HEK293 (cell line): ENCODE results near the gene RING1.

ENCODE experiments used
- EGR2 ChIP-seq: fragments of 450-650 bp; formaldehyde crosslinking; IDR thresholded peaks from 2 replicates; pipeline ENCODE4 v1.5.1; 2016; ENCODE audit warnings: low read depth, missing biosample characterization, missing genetic modification characterization
- HOXC10 ChIP-seq: sonication (generic); formaldehyde crosslinking; IDR thresholded peaks from 2 replicates; pipeline ENCODE4 v1.8.1; 2023; ENCODE audit warnings: mild to moderate bottlenecking, missing genetic modification reagents
- KLF8 ChIP-seq: fragments of 450-650 bp; formaldehyde crosslinking; IDR thresholded peaks from 2 replicates; pipeline ENCODE4 v1.5.1; 2016; ENCODE audit warnings: missing biosample characterization, missing genetic modification characterization
- OVOL3 ChIP-seq: fragments of 450-650 bp; formaldehyde crosslinking; IDR thresholded peaks from 2 replicates; pipeline ENCODE4 v1.5.1; 2016; ENCODE audit warnings: missing biosample characterization, missing genetic modification characterization
- SALL2 ChIP-seq: fragments of 450-650 bp; formaldehyde crosslinking; IDR thresholded peaks from 2 replicates; pipeline ENCODE4 v1.5.0; 2017; ENCODE audit warnings: missing biosample characterization, mild to moderate bottlenecking, missing genetic modification characterization, borderline replicate concordance
- TRIM28 ChIP-seq: IDR thresholded peaks from 2 replicates; pipeline ENCODE4 v1.6.1; 2011; ENCODE audit warnings: low read length, control low read depth, borderline replicate concordance
- ZEB2 ChIP-seq: fragments of 450-650 bp; formaldehyde crosslinking; IDR thresholded peaks from 2 replicates; pipeline ENCODE4 v1.5.1; 2016; ENCODE audit warnings: missing biosample characterization, missing genetic modification characterization
- ZFP3 ChIP-seq: fragments of 450-650 bp; formaldehyde crosslinking; IDR thresholded peaks from 2 replicates; pipeline ENCODE4 v1.5.1; 2016; ENCODE audit warnings: low read depth, missing biosample characterization, missing genetic modification characterization
- ZNF112 ChIP-seq: fragments of 450-650 bp; formaldehyde crosslinking; IDR thresholded peaks from 2 replicates; pipeline ENCODE4 v1.5.0; 2017; ENCODE audit warnings: missing biosample characterization, missing genetic modification characterization
- ZNF184 ChIP-seq: fragments of 450-650 bp; IDR thresholded peaks from 2 replicates; pipeline ENCODE4 v1.5.1; 2018; ENCODE audit warnings: missing biosample characterization, mild to moderate bottlenecking, missing genetic modification characterization
- ZNF214 ChIP-seq: fragments of 450-650 bp; formaldehyde crosslinking; IDR thresholded peaks from 2 replicates; pipeline ENCODE4 v1.5.1; 2017; ENCODE audit warnings: missing biosample characterization, mild to moderate bottlenecking, missing genetic modification characterization, borderline replicate concordance
- ZNF341 ChIP-seq: fragments of 450-650 bp; formaldehyde crosslinking; IDR thresholded peaks from 2 replicates; pipeline ENCODE4; 2016; ENCODE audit warnings: low read depth, missing biosample characterization, missing genetic modification characterization
- ZNF423 ChIP-seq: fragments of 450-650 bp; formaldehyde crosslinking; IDR thresholded peaks from 2 replicates; pipeline ENCODE4 v1.5.1; 2016; ENCODE audit warnings: missing biosample characterization, missing genetic modification characterization
- ZNF48 ChIP-seq: fragments of 450-650 bp; formaldehyde crosslinking; IDR thresholded peaks from 2 replicates; pipeline ENCODE4 v1.5.1; 2016; ENCODE audit warnings: missing biosample characterization, missing genetic modification characterization
- ZNF510 ChIP-seq: fragments of 450-650 bp; formaldehyde crosslinking; IDR thresholded peaks from 2 replicates; pipeline ENCODE4 v1.5.1; 2018; ENCODE audit warnings: mild to moderate bottlenecking, missing genetic modification characterization, missing biosample characterization; ENCODE audit not compliant: insufficient replicate concordance
- ZNF514 ChIP-seq: fragments of 450-650 bp; formaldehyde crosslinking; IDR thresholded peaks from 2 replicates; pipeline ENCODE4 v1.5.1; 2016; ENCODE audit warnings: missing biosample characterization, missing genetic modification characterization
- ZNF530 ChIP-seq: fragments of 450-650 bp; formaldehyde crosslinking; IDR thresholded peaks from 2 replicates; pipeline ENCODE4 v1.5.1; 2016; ENCODE audit warnings: low read depth, missing biosample characterization, missing genetic modification characterization
- ZNF776 ChIP-seq: fragments of 450-650 bp; formaldehyde crosslinking; IDR thresholded peaks from 2 replicates; pipeline ENCODE4 v1.5.0; 2017; ENCODE audit warnings: missing biosample characterization, missing genetic modification characterization, borderline replicate concordance
- TF ChIP-seq, protein P1 (sequence below): fragments of 450-650 bp; formaldehyde crosslinking; IDR thresholded peaks from 2 replicates; pipeline ENCODE4 v1.5.1; 2016; ENCODE audit warnings: missing biosample characterization, missing genetic modification characterization
- TF ChIP-seq, protein P2 (sequence below): fragments of 450-650 bp; formaldehyde crosslinking; IDR thresholded peaks from 2 replicates; pipeline ENCODE4 v1.5.1; 2016; ENCODE audit warnings: missing biosample characterization, missing genetic modification characterization
- TF ChIP-seq, protein P3 (sequence below): fragments of 450-650 bp; formaldehyde crosslinking; IDR thresholded peaks from 2 replicates; pipeline ENCODE4 v1.5.1; 2017; ENCODE audit warnings: missing biosample characterization, missing genetic modification characterization
- TF ChIP-seq, protein P4 (sequence below): fragments of 450-650 bp; formaldehyde crosslinking; IDR thresholded peaks from 2 replicates; pipeline ENCODE4 v1.5.1; 2016; ENCODE audit warnings: missing biosample characterization, missing genetic modification characterization
- TF ChIP-seq, protein P5 (sequence below): fragments of 450-650 bp; formaldehyde crosslinking; IDR thresholded peaks from 2 replicates; pipeline ENCODE4 v1.5.1; 2016; ENCODE audit warnings: missing biosample characterization, missing genetic modification characterization
- TF ChIP-seq, protein P6 (sequence below): fragments of 450-650 bp; formaldehyde crosslinking; IDR thresholded peaks from 2 replicates; pipeline ENCODE4 v1.5.1; 2016; ENCODE audit warnings: missing biosample characterization, missing genetic modification characterization, low read depth
- TF ChIP-seq, protein P7 (sequence below): fragments of 450-650 bp; formaldehyde crosslinking; IDR thresholded peaks from 2 replicates; pipeline ENCODE4 v1.5.1; 2017; ENCODE audit warnings: missing biosample characterization, mild to moderate bottlenecking, missing genetic modification characterization, moderate library complexity

The RING1 gene

DNA sequence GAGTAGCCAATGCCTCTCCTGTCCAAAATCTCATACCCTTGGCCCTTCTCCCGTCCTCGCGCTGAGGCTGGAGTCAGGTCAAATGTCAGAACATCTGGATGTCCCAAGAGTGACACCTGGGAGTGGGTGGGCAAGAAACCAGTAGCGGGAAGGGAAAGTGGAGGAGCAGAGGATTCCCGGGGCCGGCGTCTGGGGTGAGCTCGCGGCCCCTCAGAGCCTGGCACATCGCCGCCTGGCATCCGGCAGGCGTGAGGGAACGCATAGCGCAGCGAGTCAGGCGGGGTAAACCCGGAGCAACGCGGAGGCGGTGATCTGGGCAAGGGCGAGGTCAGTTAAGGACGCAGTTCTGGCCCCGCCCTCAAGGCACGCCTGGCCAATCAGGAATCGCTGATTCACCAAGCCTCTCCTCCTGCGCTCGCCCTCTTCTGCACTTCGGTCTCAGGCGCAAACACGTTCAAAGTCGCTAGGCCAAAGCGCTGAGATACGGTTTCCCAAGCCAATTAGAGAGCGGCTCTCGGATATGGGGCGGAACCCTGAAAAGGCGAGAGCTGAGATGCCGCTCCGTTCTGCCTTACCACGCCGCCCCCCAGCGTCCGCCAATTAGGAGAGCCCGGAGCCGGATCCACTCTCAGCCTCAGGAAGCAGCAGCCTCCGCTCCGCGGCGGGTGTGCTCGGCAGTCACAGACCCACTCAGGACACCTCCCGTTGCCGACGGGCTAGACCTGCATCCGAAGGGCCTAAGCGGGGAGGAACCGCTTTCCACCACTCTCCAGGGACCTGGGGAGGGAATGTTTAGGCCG, 40.8 kb downstream of the RING1 start (continued):
- TF ChIP-seq ZNF530 (tag by site-specific recombination) (no peak), KLF8 (peak; percentile 36; the same call in 1 of the 2 replicates), SALL2 (no peak), HOXC10 (no peak; the same call in none of the 2 replicates), ZNF423 (tag by site-specific recombination) (no peak), ZNF184 (no peak), EGR2 (tag by site-specific recombination) (peak; percentile 65; the same call in 1 of the 2 replicates), ZEB2 (tag by site-specific recombination) (no peak), ZFP3 (tag by site-specific recombination) (no peak), ZNF776 (tag by site-specific recombination) (no peak), ZNF514 (tag by site-specific recombination) (no peak), ZNF341 (tag by site-specific recombination) (peak; percentile 90), ZNF48 (tag by site-specific recombination) (no peak), ZNF214 (tag by site-specific recombination) (no peak), ZNF112 (tag by site-specific recombination) (no peak), TRIM28 (peak; percentile 71; the same call in 1 of the 2 replicates), ZNF510 (no peak), OVOL3 (tag by site-specific recombination) (no peak)
- TF ChIP-seq, protein P1, sequence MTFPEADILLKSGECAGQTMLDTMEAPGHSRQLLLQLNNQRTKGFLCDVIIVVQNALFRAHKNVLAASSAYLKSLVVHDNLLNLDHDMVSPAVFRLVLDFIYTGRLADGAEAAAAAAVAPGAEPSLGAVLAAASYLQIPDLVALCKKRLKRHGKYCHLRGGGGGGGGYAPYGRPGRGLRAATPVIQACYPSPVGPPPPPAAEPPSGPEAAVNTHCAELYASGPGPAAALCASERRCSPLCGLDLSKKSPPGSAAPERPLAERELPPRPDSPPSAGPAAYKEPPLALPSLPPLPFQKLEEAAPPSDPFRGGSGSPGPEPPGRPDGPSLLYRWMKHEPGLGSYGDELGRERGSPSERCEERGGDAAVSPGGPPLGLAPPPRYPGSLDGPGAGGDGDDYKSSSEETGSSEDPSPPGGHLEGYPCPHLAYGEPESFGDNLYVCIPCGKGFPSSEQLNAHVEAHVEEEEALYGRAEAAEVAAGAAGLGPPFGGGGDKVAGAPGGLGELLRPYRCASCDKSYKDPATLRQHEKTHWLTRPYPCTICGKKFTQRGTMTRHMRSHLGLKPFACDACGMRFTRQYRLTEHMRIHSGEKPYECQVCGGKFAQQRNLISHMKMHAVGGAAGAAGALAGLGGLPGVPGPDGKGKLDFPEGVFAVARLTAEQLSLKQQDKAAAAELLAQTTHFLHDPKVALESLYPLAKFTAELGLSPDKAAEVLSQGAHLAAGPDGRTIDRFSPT (tag by site-specific recombination): peak; percentile 95
- TF ChIP-seq, protein P2, sequence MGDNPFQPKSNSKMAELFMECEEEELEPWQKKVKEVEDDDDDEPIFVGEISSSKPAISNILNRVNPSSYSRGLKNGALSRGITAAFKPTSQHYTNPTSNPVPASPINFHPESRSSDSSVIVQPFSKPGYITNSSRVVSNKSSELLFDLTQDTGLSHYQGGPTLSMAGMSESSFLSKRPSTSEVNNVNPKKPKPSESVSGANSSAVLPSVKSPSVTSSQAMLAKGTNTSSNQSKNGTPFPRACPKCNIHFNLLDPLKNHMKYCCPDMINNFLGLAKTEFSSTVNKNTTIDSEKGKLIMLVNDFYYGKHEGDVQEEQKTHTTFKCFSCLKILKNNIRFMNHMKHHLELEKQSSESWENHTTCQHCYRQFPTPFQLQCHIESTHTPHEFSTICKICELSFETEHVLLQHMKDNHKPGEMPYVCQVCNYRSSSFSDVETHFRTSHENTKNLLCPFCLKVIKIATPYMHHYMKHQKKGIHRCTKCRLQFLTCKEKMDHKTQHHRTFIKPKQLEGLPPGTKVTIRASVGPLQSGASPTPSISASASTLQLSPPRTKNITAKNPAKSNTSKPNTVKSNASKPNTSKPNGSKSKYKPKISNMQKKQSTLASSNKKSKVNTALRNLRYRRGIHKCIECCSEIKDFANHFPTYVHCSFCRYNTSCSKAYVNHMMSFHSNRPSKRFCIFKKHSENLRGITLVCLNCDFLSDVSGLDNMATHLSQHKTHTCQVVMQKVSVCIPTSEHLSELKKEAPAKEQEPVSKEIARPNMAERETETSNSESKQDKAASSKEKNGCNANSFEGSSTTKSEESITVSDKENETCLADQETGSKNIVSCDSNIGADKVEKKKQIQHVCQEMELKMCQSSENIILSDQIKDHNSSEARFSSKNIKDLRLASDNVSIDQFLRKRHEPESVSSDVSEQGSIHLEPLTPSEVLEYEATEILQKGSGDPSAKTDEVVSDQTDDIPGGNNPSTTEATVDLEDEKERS (tag by site-specific recombination): no peak
- TF ChIP-seq, protein P3, sequence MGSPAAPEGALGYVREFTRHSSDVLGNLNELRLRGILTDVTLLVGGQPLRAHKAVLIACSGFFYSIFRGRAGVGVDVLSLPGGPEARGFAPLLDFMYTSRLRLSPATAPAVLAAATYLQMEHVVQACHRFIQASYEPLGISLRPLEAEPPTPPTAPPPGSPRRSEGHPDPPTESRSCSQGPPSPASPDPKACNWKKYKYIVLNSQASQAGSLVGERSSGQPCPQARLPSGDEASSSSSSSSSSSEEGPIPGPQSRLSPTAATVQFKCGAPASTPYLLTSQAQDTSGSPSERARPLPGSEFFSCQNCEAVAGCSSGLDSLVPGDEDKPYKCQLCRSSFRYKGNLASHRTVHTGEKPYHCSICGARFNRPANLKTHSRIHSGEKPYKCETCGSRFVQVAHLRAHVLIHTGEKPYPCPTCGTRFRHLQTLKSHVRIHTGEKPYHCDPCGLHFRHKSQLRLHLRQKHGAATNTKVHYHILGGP: no peak
- TF ChIP-seq, protein P4, sequence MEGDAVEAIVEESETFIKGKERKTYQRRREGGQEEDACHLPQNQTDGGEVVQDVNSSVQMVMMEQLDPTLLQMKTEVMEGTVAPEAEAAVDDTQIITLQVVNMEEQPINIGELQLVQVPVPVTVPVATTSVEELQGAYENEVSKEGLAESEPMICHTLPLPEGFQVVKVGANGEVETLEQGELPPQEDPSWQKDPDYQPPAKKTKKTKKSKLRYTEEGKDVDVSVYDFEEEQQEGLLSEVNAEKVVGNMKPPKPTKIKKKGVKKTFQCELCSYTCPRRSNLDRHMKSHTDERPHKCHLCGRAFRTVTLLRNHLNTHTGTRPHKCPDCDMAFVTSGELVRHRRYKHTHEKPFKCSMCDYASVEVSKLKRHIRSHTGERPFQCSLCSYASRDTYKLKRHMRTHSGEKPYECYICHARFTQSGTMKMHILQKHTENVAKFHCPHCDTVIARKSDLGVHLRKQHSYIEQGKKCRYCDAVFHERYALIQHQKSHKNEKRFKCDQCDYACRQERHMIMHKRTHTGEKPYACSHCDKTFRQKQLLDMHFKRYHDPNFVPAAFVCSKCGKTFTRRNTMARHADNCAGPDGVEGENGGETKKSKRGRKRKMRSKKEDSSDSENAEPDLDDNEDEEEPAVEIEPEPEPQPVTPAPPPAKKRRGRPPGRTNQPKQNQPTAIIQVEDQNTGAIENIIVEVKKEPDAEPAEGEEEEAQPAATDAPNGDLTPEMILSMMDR (tag by site-specific recombination): 0 out of 2 replicates have a peak, but pooled peaks have one; percentile 35
- TF ChIP-seq, protein P5, sequence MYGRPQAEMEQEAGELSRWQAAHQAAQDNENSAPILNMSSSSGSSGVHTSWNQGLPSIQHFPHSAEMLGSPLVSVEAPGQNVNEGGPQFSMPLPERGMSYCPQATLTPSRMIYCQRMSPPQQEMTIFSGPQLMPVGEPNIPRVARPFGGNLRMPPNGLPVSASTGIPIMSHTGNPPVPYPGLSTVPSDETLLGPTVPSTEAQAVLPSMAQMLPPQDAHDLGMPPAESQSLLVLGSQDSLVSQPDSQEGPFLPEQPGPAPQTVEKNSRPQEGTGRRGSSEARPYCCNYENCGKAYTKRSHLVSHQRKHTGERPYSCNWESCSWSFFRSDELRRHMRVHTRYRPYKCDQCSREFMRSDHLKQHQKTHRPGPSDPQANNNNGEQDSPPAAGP (tag by site-specific recombination): no peak
- TF ChIP-seq, protein P6, sequence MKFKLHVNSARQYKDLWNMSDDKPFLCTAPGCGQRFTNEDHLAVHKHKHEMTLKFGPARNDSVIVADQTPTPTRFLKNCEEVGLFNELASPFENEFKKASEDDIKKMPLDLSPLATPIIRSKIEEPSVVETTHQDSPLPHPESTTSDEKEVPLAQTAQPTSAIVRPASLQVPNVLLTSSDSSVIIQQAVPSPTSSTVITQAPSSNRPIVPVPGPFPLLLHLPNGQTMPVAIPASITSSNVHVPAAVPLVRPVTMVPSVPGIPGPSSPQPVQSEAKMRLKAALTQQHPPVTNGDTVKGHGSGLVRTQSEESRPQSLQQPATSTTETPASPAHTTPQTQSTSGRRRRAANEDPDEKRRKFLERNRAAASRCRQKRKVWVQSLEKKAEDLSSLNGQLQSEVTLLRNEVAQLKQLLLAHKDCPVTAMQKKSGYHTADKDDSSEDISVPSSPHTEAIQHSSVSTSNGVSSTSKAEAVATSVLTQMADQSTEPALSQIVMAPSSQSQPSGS (tag by site-specific recombination): no peak
- TF ChIP-seq, protein P7, sequence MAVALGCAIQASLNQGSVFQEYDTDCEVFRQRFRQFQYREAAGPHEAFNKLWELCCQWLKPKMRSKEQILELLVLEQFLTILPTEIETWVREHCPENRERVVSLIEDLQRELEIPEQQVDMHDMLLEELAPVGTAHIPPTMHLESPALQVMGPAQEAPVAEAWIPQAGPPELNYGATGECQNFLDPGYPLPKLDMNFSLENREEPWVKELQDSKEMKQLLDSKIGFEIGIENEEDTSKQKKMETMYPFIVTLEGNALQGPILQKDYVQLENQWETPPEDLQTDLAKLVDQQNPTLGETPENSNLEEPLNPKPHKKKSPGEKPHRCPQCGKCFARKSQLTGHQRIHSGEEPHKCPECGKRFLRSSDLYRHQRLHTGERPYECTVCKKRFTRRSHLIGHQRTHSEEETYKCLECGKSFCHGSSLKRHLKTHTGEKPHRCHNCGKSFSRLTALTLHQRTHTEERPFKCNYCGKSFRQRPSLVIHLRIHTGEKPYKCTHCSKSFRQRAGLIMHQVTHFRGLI (tag by site-specific recombination): no peak
